ENCODE results near the gene CYP4F8.
"Not testable (repeated sequence)": the region's sequence is repeated elsewhere in the genome, so short reads cannot be mapped to it uniquely, and the experiment has no call there.

The CYP4F8 gene

DNA sequence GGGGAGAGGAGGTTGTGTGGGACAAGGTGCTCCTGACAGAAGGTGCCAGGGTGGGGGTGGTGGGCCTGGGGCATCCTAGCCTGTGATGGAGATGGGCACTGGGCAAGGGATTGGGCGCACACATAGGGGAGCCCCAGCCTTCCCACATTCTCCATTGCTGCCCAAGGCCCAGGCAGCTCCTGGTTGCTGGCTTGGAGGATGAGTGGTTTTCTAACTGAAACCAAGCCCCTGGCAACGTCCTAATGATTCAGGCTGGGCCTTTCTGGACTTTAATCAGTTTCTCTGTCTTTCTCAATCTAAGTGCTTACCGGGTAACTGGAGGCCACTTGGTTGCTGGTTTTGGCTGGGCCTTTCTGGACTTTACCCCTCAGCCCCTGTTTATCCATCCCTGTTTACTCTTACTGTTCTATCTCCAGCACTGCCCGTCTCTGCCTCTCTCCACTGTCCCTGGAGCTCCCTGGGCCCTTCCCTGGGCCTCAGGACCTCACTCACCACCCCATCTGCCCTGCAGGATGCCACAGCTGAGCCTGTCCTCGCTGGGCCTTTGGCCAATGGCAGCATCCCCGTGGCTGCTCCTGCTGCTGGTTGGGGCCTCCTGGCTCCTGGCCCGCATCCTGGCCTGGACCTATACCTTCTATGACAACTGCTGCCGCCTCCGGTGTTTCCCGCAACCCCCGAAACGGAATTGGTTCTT is 26.0 kb downstream of the CYP4F8 start:
- TF ChIP-seq, protein P1, sequence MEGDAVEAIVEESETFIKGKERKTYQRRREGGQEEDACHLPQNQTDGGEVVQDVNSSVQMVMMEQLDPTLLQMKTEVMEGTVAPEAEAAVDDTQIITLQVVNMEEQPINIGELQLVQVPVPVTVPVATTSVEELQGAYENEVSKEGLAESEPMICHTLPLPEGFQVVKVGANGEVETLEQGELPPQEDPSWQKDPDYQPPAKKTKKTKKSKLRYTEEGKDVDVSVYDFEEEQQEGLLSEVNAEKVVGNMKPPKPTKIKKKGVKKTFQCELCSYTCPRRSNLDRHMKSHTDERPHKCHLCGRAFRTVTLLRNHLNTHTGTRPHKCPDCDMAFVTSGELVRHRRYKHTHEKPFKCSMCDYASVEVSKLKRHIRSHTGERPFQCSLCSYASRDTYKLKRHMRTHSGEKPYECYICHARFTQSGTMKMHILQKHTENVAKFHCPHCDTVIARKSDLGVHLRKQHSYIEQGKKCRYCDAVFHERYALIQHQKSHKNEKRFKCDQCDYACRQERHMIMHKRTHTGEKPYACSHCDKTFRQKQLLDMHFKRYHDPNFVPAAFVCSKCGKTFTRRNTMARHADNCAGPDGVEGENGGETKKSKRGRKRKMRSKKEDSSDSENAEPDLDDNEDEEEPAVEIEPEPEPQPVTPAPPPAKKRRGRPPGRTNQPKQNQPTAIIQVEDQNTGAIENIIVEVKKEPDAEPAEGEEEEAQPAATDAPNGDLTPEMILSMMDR (IDR thresholded peaks at IDR 0.05; ENCODE audit: low read depth, low read length) = no peak
- H3K4me3 ChIP-seq (ENCODE audit: low read depth, low read length) = no peak overlapping the region

DNA sequence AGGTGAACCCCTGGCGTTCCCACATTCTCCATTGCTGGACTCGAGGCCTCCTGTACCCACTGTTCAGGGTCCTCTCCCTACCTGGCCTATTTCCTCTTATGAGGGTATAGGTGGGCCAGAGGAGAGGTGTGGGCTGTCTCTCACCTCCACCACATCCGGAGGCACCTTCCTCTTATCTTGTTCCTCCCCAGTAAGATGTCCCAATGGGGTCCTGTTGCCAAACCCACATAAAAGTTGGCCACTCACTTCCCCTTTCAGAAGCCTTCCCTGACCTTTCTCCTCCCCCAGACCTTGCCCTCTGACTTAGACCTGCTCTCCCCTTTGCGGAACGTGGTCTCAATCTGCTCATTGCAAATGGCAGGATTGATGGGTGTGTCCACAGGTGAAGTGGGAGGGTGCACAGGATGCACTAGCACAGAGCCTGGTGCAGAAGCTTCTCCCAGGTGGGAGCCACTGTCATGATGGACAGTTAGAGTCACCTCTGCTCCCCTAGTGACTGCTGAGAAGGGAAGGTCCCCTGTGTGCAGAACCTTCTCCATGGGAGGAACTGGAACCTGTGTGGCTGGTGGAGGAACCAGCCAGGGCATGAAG is 27.0 kb downstream of the CYP4F8 start:
- TF ChIP-seq, protein P1 (IDR thresholded peaks at IDR 0.05; ENCODE audit: low read depth, low read length) = no peak
- H3K4me3 ChIP-seq (ENCODE audit: low read depth, low read length) = no peak overlapping the region

DNA sequence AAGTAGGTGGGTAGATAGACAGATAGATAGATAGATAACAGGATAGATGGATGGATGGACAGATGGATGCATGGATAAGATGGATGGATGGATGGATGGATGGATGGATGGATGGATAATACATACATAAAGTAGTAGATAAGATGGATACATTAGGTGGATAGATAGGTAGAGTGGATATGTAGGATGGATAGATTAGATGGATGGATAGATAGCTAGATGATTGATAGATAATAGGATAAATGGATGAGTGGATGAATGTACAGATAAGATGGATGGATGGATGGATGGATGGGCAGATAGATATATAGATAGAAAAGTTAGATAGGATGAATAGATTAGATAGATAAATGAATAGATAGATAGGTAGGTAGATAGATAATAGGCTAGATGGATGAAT is 27.8 kb downstream of the CYP4F8 start:
- no peak overlapping the region for H3K4me3 ChIP-seq (ENCODE audit: low read depth, low read length)
- TF ChIP-seq, protein P1 (IDR thresholded peaks at IDR 0.05; ENCODE audit: low read depth, low read length) = no peak

DNA sequence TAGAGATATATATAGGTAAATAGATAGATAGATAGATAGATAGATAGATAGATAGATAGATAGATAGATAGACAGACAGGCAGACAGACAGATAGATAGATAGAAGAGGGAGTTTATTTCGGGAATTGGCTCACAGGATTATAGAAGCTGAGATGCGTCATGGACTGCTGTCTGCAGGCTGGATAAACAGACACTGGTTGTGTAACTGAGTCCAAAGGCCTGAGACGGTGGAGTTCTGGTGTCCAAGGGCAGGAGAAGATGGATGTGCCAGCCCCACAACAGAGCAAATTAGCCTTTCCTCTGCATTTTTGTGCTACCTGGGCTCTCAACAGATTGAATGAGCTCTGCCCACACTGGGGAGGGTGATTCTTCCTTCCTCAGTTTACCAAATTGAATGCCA is 28.4 kb downstream of the CYP4F8 start:
- TF ChIP-seq, protein P1 (IDR thresholded peaks at IDR 0.05; ENCODE audit: low read depth, low read length) = no peak

DNA sequence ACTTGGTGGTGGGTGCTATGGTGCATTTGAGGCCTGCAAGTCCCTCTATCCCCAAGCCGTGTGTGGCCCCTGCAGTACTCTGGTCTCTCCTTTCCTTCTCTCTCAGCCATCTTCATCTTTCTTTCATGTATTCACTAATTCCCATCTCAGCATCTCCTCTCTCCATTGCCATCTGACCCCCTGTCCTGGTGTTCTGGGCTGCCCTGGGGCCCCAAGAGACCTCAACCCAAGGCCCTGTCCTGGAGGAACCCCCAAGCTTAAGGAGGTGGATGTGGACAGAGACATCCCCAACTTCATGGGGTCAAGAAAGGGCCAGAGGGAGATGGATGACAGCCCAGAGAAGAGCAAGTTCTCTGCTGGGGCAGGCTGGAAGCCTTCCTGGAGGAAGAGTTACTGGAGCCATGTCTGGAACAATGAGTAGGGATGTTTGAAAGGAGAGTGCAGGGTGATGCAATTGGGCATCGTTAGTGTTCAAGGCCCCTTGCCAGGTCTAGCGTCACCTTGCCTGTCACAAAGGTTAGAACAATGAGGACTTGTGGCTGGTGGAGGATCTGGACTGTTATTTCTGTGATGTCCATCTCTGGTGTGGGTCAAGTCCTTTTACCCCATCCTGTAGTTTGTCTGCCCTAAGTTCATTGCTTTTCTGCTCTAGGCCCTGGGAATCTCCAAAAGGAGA is 29.2 kb downstream of the CYP4F8 start:
- TF ChIP-seq, protein P1 (IDR thresholded peaks at IDR 0.05; ENCODE audit: low read depth, low read length) = no peak
- H3K4me3 ChIP-seq (ENCODE audit: low read depth, low read length) = no peak overlapping the region

More for the DNA sequence above, 28.4 kb downstream of the CYP4F8 start:
- H3K4me3 ChIP-seq (ENCODE audit: low read depth, low read length) = no peak overlapping the region

DNA sequence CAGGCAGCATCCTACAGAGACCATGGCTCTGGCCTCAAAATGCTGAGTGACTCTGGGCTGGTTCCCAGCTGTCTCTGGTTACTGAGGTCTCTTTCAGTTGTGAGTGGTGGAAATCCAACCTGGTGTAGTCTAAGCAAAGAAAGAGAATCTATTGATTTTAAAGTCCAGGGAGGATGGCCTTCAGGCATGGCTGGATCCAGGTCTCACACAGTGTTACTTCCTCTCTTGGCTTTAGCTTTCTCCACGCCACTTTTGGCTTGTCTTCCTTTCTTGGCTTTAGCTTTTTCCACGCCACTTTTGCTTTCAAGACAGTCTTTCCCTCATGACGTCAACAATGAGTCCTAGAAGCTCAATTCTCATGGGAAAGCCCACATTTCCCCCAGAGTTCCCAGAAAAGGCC is 29.8 kb downstream of the CYP4F8 start:
- TF ChIP-seq, protein P1 (IDR thresholded peaks at IDR 0.05; ENCODE audit: low read depth, low read length) = no peak
- no peak overlapping the region for H3K4me3 ChIP-seq (ENCODE audit: low read depth, low read length)

DNA sequence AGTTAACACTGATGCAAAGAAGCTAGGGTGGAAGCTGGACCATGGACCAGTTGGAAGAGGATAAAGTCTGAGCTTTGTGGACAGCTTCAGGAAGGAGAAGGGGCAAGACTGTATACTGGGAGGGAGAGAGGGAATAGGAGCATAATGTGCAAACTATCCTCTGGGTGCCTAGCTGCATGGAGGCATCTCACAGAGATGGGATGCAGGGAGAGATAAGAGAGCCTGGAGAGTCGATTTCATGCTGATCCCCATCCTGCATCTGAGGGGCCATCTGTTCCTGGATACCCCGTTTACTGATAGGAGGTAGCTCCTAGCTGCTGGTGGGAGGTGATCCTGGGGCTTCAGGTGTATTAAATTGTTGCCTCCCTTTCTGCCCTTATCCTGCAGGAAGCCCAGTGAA is 34.5 kb downstream of the CYP4F8 start:
- no peak overlapping the region for H3K4me3 ChIP-seq (ENCODE audit: low read depth, low read length)
- TF ChIP-seq, protein P1 (IDR thresholded peaks at IDR 0.05; ENCODE audit: low read depth, low read length) = no peak

DNA sequence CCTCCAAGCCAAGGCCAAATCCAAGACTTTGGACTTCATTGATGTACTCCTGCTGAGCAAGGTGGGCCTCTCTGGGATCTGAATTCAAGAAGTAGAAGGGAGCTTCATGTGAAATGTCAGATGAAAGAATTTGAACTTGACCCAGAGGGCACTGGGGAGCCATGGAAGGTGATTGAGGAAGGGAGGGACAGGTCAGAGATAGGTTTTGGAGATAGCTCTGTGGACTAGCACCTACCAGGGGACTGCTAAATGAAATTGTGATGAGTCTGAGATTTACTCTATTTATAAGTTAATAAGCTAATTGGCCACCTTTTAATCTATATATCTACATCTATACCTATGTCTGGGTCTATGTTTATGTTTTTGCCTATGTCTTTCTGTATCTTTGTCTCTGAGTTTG is 35.1 kb downstream of the CYP4F8 start:
- not testable (repeated sequence) for H3K4me3 ChIP-seq (ENCODE audit: low read depth, low read length)
